NCI-H1092 (cell line): ENCODE measurements around the gene KATNB1.
"Not testable (repeated sequence)": the region's sequence is repeated elsewhere in the genome, so short reads cannot be mapped to it uniquely, and the experiment has no call there.

Source experiments
- DNase-seq: peaks from one replicate; lab custom pipeline; 2025; lab: John Stamatoyannopoulos, UW

The KATNB1 gene

GRCh38 chr16:57774705-57775285 is 39.2 kb downstream of the KATNB1 start:
- DNase-seq = no peak

- peak; percentile 28 for DNase-seq
Measured at GRCh38 chr16:57775661-57776469, 40.3 kb downstream of the KATNB1 start.

GRCh38 chr16:57778658-57779057 is 43.1 kb downstream of the KATNB1 start:
- DNase-seq = no peak

- not testable (repeated sequence) for DNase-seq
Measured at GRCh38 chr16:57779836-57780235, 44.3 kb downstream of the KATNB1 start.

- DNase-seq = no peak
Measured at GRCh38 chr16:57781349-57781740, 45.8 kb downstream of the KATNB1 start.

- no peak for DNase-seq
Measured at GRCh38 chr16:57781741-57782606, 46.4 kb downstream of the KATNB1 start.

GRCh38 chr16:57782607-57783055 is 47.1 kb downstream of the KATNB1 start:
- DNase-seq = not testable (repeated sequence)

GRCh38 chr16:57783116-57783515 is 47.5 kb downstream of the KATNB1 start:
- DNase-seq = no peak

- no peak for DNase-seq
Measured at GRCh38 chr16:57783883-57784282, 48.3 kb downstream of the KATNB1 start.

- no peak for DNase-seq
Measured at GRCh38 chr16:57784334-57784733, 48.8 kb downstream of the KATNB1 start.

GRCh38 chr16:57785385-57785784 is 49.8 kb downstream of the KATNB1 start:
- no peak for DNase-seq

- DNase-seq = no peak
Measured at GRCh38 chr16:57785924-57786323, 50.4 kb downstream of the KATNB1 start.

- no peak for DNase-seq
Measured at GRCh38 chr16:57786632-57787518, 51.3 kb downstream of the KATNB1 start.

GRCh38 chr16:57787519-57787905 is 51.9 kb downstream of the KATNB1 start:
- no peak for DNase-seq

GRCh38 chr16:57788252-57788841 is 52.8 kb downstream of the KATNB1 start:
- peak; percentile 34 for DNase-seq

- no peak for DNase-seq
Measured at GRCh38 chr16:57788951-57789350, 53.4 kb downstream of the KATNB1 start.

GRCh38 chr16:57791195-57791892 is 55.8 kb downstream of the KATNB1 start:
- no peak for DNase-seq

- DNase-seq = no peak
Measured at GRCh38 chr16:57791893-57792461, 56.4 kb downstream of the KATNB1 start.

GRCh38 chr16:57794849-57795430 is 59.4 kb downstream of the KATNB1 start:
- no peak for DNase-seq

- no peak for DNase-seq
Measured at GRCh38 chr16:57795431-57795878, 59.9 kb downstream of the KATNB1 start.
